BLaER1 treated with 17β-estradiol and CSF1 and Interleukin-3, amounts not matched to agents 10 nM and 100 nM (cell line): ENCODE data around the gene ITGAE.
A peak's percentile ranks its signal among the peaks of the same experiment; 100 is the strongest.
"Not testable (repeated sequence)": the region's sequence is repeated elsewhere in the genome, so short reads cannot be mapped to it uniquely, and the experiment has no call there.

Experiments
- H3K27ac ChIP-seq, 11 experiments: shearing (Covaris generic); formaldehyde crosslinking; 2 replicates each; pipeline ENCODE4 v1.8.1; 2022
- H3K27me3 ChIP-seq, 11 experiments: shearing (Covaris generic); formaldehyde crosslinking; 2 replicates each; pipeline ENCODE4 v1.8.1; 2022
- H3K36me3 ChIP-seq, 11 experiments: shearing (Covaris generic); formaldehyde crosslinking; 2 replicates each; pipeline ENCODE4 v1.8.1; 2022
- H3K4me1 ChIP-seq, 10 experiments: shearing (Covaris generic); formaldehyde crosslinking; 2 replicates each; pipeline ENCODE4 v1.8.1; 2022
- H3K4me2 ChIP-seq, 11 experiments: shearing (Covaris generic); formaldehyde crosslinking; 2 replicates each; pipeline ENCODE4 v1.8.1; 2022
- H3K4me3 ChIP-seq, 10 experiments: shearing (Covaris generic); formaldehyde crosslinking; 2 replicates each; pipeline ENCODE4 v1.8.1; 2022
- H3K9ac ChIP-seq, 11 experiments: shearing (Covaris generic); formaldehyde crosslinking; 2 replicates each; pipeline ENCODE4 v1.8.1; 2022
- H3K9me3 ChIP-seq, 11 experiments: shearing (Covaris generic); formaldehyde crosslinking; replicated peaks in 1 of 11; 2 replicates each; pipeline ENCODE4 v1.8.1; 2022
- H4K20me1 ChIP-seq, 11 experiments: shearing (Covaris generic); formaldehyde crosslinking; 2 replicates each; pipeline ENCODE4 v1.8.1; 2022
- Cebpa-rat ChIP-seq, 11 experiments: shearing (Covaris generic); IDR thresholded peaks; 2 replicates each; pipeline ENCODE4 v1.8.1; 2022

ITGAE gene

DNA sequence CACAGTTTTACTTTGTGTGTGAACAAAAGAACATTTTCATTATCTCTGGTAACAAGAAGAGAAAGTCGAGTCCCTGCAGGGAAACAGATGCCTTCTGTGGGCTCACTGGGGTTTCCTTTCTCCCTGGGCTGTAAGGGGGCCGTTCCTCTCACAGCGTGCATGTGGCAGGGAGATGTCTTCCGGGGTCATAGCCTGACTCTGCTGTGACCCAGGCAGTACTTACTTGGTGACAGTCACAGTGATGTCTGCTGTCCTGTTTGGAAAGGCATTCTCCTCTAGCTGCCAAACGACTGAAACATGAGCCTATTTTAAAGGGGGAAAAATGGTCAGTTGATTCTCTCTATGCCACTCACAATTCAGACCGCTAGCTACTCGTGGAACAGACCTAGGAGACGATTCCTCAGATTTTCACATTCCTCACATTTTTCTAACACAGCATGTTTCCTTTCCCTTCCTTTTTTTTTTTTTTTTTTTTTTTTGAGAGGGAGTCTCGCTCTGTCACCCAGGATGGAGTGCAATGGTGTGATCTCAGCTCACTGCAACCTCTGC, 70.0 kb downstream of the ITGAE start:
- peak overlapping the region in 1 of 11 experiments; percentile 8; a peak in 2 of 22 replicates for H3K9ac ChIP-seq
- H3K4me1 ChIP-seq, result peaks cover 2 to 46% (median 29%) of the 10 kb centered on the region in 10 experiments; a peak in 17 of 20 replicates
- peaks cover 0 to 34% (median 9%) of the 10 kb centered on the region in 11 experiments; a peak in 14 of 22 replicates for H4K20me1 ChIP-seq
- peaks cover 0 to 37% (median 32%) of the 10 kb centered on the region in 11 experiments; a peak in 14 of 22 replicates for H3K36me3 ChIP-seq
- H3K9me3 ChIP-seq, result no peaks in the 10 kb centered on the region
- H3K27me3 ChIP-seq, result no peaks in the 10 kb centered on the region
- no peak overlapping the region for H3K4me3 ChIP-seq
- TF ChIP-seq Cebpa-rat (IDR thresholded peaks at IDR 0.05), result no peak
- H3K4me2 ChIP-seq, result 0 out of 22 replicates have a peak overlapping the region, but pooled peaks of 2 of the 11 experiments have one; percentile 8 to 21
- no peak overlapping the region for H3K27ac ChIP-seq

- Histone ChIP-seq H4K20me1 (peaks cover 0 to 44% (median 14%) of the 10 kb centered on the region in 11 experiments; a peak in 14 of 22 replicates), H3K4me3 (no peak overlapping the region), H3K27me3 (no peaks in the 10 kb centered on the region), H3K27ac (no peak overlapping the region), H3K4me2 (no peak overlapping the region), H3K9ac (no peak overlapping the region), H3K36me3 (peaks cover 0 to 47% (median 41%) of the 10 kb centered on the region in 11 experiments; a peak in 15 of 22 replicates), H3K9me3 (no peaks in the 10 kb centered on the region), H3K4me1 (peaks cover 13 to 57% (median 39%) of the 10 kb centered on the region in 10 experiments)
- no peak for TF ChIP-seq Cebpa-rat (IDR thresholded peaks at IDR 0.05)
Observed at GRCh38 chr17:3729881-3730280, 71.1 kb downstream of the ITGAE start.

GRCh38 chr17:3728099-3728498, 72.9 kb downstream of the ITGAE start:
- H3K4me2 ChIP-seq, result peak overlapping the region in 7 of 11 experiments; percentile 92 to 98 (median 97); a peak in 10 of 22 replicates
- H3K27me3 ChIP-seq, H3K4me3 ChIP-seq, H3K9me3 ChIP-seq, H3K9ac ChIP-seq: not testable (repeated sequence)
- H3K27ac ChIP-seq, result peak overlapping the region in 1 of 11 experiments; percentile 48; a peak in 1 of 22 replicates
- peaks cover 19 to 64% (median 46%) of the 10 kb centered on the region in 10 experiments for H3K4me1 ChIP-seq
- peaks cover 0 to 47% (median 41%) of the 10 kb centered on the region in 11 experiments; a peak in 15 of 22 replicates for H3K36me3 ChIP-seq
- peaks cover 0 to 49% (median 22%) of the 10 kb centered on the region in 11 experiments; a peak in 14 of 22 replicates for H4K20me1 ChIP-seq

GRCh38 chr17:3727041-3727440, 73.9 kb downstream of the ITGAE start:
- Histone ChIP-seq H4K20me1 (peaks cover 0 to 49% (median 22%) of the 10 kb centered on the region in 11 experiments; a peak in 14 of 22 replicates), H3K9ac (peak overlapping the region in 9 of 11 experiments; percentile 17 to 97 (median 59); a peak in 11 of 22 replicates), H3K27ac (peak overlapping the region in 4 of 11 experiments; percentile 26 to 49 (median 38); a peak in 7 of 22 replicates), H3K4me1 (peaks cover 29 to 66% (median 52%) of the 10 kb centered on the region in 10 experiments), H3K9me3 (no peaks in the 10 kb centered on the region), H3K36me3 (peaks cover 0 to 47% (median 41%) of the 10 kb centered on the region in 11 experiments; a peak in 15 of 22 replicates), H3K4me2 (peak overlapping the region; percentile 18 to 98 (median 96); a peak in 21 of 22 replicates), H3K4me3 (peak overlapping the region in 5 of 10 experiments; percentile 25 to 98 (median 92); a peak in 5 of 20 replicates), H3K27me3 (no peaks in the 10 kb centered on the region)
- no peak for TF ChIP-seq Cebpa-rat (IDR thresholded peaks at IDR 0.05)

- no peak for TF ChIP-seq Cebpa-rat (IDR thresholded peaks at IDR 0.05)
- H3K9me3 ChIP-seq, result no peaks in the 10 kb centered on the region
- H3K36me3 ChIP-seq, result peaks cover 0 to 67% (median 51%) of the 10 kb centered on the region in 11 experiments; a peak in 20 of 22 replicates
- H3K9ac ChIP-seq, result peak overlapping the region; percentile 84 to 97 (median 92)
- peaks cover 45 to 75% (median 69%) of the 10 kb centered on the region in 10 experiments for H3K4me1 ChIP-seq
- H3K4me3 ChIP-seq, result peak overlapping the region; percentile 77 to 99 (median 93)
- no peaks in the 10 kb centered on the region for H3K27me3 ChIP-seq
- H3K4me2 ChIP-seq, result peak overlapping the region; percentile 83 to 98 (median 97)
- H3K27ac ChIP-seq, result peak overlapping the region in 10 of 11 experiments; percentile 82 to 92 (median 90); a peak in 20 of 22 replicates
- peaks cover 0 to 54% (median 23%) of the 10 kb centered on the region in 11 experiments; a peak in 15 of 22 replicates for H4K20me1 ChIP-seq
Observed at GRCh38 chr17:3724378-3725077, 76.5 kb downstream of the ITGAE start.

DNA sequence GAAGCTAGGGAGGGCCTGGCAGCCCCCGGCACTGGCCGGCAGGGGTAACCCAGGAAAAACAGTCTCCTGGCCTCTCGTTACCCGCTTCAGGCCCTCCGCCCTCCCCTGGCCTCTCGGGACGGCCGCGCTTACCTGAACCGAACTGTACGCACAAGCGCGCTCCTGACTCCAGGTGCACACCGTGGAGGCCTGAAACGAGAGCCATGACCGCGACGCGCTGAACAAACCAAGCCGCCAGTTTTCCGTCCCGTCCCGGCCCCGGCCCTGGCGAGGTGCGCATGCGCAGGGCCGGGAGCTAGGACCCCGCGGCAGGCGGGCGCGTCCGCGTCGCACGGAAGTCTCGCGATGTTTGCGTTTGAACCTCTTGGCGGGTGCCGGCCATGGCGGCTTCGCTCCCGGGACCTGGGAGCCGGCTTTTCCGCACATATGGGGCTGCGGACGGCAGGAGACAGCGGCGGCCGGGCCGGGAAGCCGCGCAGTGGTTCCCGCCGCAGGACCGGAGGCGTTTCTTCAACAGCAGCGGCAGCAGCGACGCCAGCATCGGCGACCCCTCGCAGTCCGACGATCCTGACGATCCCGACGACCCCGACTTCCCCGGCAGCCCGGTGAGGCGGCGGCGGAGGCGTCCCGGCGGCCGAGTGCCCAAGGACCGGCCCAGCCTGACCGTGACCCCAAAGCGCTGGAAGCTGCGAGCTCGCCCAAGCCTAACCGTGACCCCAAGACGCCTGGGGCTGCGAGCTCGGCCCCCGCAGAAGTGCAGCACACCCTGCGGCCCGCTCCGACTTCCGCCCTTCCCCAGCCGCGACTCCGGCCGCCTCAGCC, 77.2 kb downstream of the ITGAE start, which contains the start of gene HASPIN:
Gene HASPIN, plus strand, starts transcription at position 348 of the 822 bp plus-strand sequence. Its CDS starts 33 bp downstream, at position 381.
- no peaks in the 10 kb centered on the region for H3K27me3 ChIP-seq
- H3K4me2 ChIP-seq, result peak within 1 kb of the TSS; percentile 93 to 99 (median 97)
- peaks cover 0 to 54% (median 24%) of the 10 kb centered on the region in 11 experiments; a peak in 15 of 22 replicates for H4K20me1 ChIP-seq
- peaks cover 52 to 74% (median 70%) of the 10 kb centered on the region in 10 experiments for H3K4me1 ChIP-seq
- peak within 1 kb of the TSS; percentile 84 to 97 (median 92) for H3K9ac ChIP-seq
- peak within 1 kb of the TSS; percentile 82 to 92 (median 90) for H3K27ac ChIP-seq
- H3K9me3 ChIP-seq, result no peaks in the 10 kb centered on the region
- TF ChIP-seq Cebpa-rat (IDR thresholded peaks at IDR 0.05), result no peak
- H3K4me3 ChIP-seq, result peak within 1 kb of the TSS; percentile 77 to 99 (median 93)
- peaks cover 0 to 67% (median 52%) of the 10 kb centered on the region in 11 experiments; a peak in 20 of 22 replicates for H3K36me3 ChIP-seq

GRCh38 chr17:3723188-3723555, 77.8 kb downstream of the ITGAE start:
- H3K9me3 ChIP-seq, result no peaks in the 10 kb centered on the region
- H3K36me3 ChIP-seq, result peaks cover 2 to 69% (median 52%) of the 10 kb centered on the region in 11 experiments; a peak in 20 of 22 replicates
- peak overlapping the region; percentile 82 to 92 (median 90) for H3K27ac ChIP-seq
- peak overlapping the region; percentile 84 to 97 (median 92) for H3K9ac ChIP-seq
- H3K4me1 ChIP-seq, result peaks cover 58 to 80% (median 74%) of the 10 kb centered on the region in 10 experiments
- H3K4me3 ChIP-seq, result peak overlapping the region; percentile 77 to 99 (median 93)
- peak overlapping the region; percentile 91 to 99 (median 96) for H3K4me2 ChIP-seq
- peaks cover 0 to 51% (median 25%) of the 10 kb centered on the region in 11 experiments; a peak in 15 of 22 replicates for H4K20me1 ChIP-seq
- no peak for TF ChIP-seq Cebpa-rat (IDR thresholded peaks at IDR 0.05)
- no peaks in the 10 kb centered on the region for H3K27me3 ChIP-seq

DNA sequence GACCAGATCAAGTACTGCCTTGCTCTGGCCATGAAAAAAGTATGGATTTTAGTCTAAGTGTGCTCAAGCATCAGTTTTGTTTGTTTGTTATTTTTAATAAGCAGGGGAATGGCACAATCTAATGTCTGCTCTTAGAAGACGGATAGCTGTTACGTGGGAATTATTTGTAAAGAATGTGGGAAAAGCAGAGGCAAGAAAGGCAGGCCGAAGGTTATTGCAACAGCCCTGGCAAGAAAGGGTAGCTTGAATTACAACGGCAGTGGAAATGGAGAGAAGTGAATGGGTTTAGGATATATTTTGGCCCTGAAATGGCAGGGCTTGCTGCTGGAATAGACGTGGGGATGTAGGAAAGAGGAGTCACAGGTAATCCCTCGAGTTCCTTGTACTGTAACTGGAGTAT, 78.3 kb downstream of the ITGAE start:
- Histone ChIP-seq H4K20me1 (peaks cover 0 to 47% (median 23%) of the 10 kb centered on the region in 11 experiments; a peak in 16 of 22 replicates), H3K4me1 (peaks cover 63 to 84% (median 75%) of the 10 kb centered on the region in 10 experiments), H3K9ac (peak overlapping the region; percentile 84 to 97 (median 92)), H3K9me3 (no peaks in the 10 kb centered on the region), H3K36me3 (peaks cover 6 to 69% (median 52%) of the 10 kb centered on the region in 11 experiments; a peak in 21 of 22 replicates), H3K27me3 (no peaks in the 10 kb centered on the region), H3K4me3 (peak overlapping the region; percentile 77 to 99 (median 93)), H3K4me2 (peak overlapping the region; percentile 91 to 99 (median 96)), H3K27ac (peak overlapping the region; percentile 82 to 92 (median 90); a peak in 20 of 22 replicates)
- no peak for TF ChIP-seq Cebpa-rat (IDR thresholded peaks at IDR 0.05)
